GM12878 (cell line): ENCODE measurements around the gene PRKRA. TPM values are rescaled to one million over a fixed set of nuclear protein-coding genes. Genes with fewer than 3 reads are reported as not detected.
A peak's percentile ranks its signal among the peaks of the same experiment; 100 is the strongest.
"Not testable (repeated sequence)": the region's sequence is repeated elsewhere in the genome, so short reads cannot be mapped to it uniquely, and the experiment has no call there.

ENCODE experiments used
- ATAC-seq: fragments of 200-7000 bp; cut with Tn5 transposase; 3 replicates; pipeline ENCODE4 v1.9.1; 2020; ENCODE audit warnings: mild to moderate bottlenecking, moderate library complexity
- BruUV-seq: library from RNA; stranded (reverse); fragments of 400-500 nt; replicated peaks from 2 replicates; lab custom pipeline; 2021; lab: Mats Ljungman, UMichigan
- CTCF ChIA-PET: fragments of 300-600 bp; sonication (Branson Sonifier 250); formaldehyde crosslinking; extraction: SDS; loops from one replicate; lab custom pipeline; 2021; ENCODE audit warnings: inconsistent platforms; lab: Yijun Ruan, JAX
- POLR2A ChIA-PET: fragments of 350-600 bp; formaldehyde crosslinking; extraction: SDS; loops from one replicate; lab custom pipeline; 2021; ENCODE audit warnings: inconsistent platforms; lab: Charles Lee
- RAD21 ChIA-PET: fragments of 300-600 bp; sonication (Branson Sonifier 250); formaldehyde crosslinking; loops from one replicate; lab custom pipeline; 2023; ENCODE audit warnings: antibody characterized with exemption; ENCODE audit not compliant: unreplicated experiment; lab: Charles Lee
- SMC1A ChIA-PET: fragments of 300-600 bp; sonication (Branson Sonifier 250); formaldehyde crosslinking; loops from one replicate; lab custom pipeline; 2023; ENCODE audit not compliant: unreplicated experiment, uncharacterized antibody; lab: Charles Lee
- DNase-seq: peaks from one replicate; pipeline ENCODE4 v3.0.0-alpha.2; 2011; ENCODE audit warnings: low read depth, low spot score
- FAIRE-seq: peaks from 3 replicates; lab custom pipeline; 2011; peaks lifted over from hg19 to GRCh38; lab: Jason Lieb, UNC
- H2AFZ ChIP-seq: 2 replicates; pipeline ENCODE4 v1.6.0; 2011; ENCODE audit warnings: low read depth, low read length, control low read depth; ENCODE audit not compliant: control insufficient read depth
- H3K27ac ChIP-seq: 2 replicates; pipeline ENCODE4 v1.5.1; 2011; ENCODE audit warnings: control low read depth; ENCODE audit not compliant: control insufficient read depth, insufficient read depth
- H3K27me3 ChIP-seq, 2 experiments: replicated peaks in 1 of 2; 2 replicates each; pipeline versions ENCODE4 v1.6.0 to v1.6.1; 2011; ENCODE audit warnings: low read length in 1 of 2; ENCODE audit not compliant: control insufficient read depth in 2 of 2, insufficient read depth in 2 of 2
- H3K36me3 ChIP-seq, 2 experiments: 2 replicates each; pipeline ENCODE4 v1.5.1; 2011; ENCODE audit warnings: low read length in 1 of 2; ENCODE audit not compliant: control insufficient read depth in 2 of 2, insufficient read depth in 2 of 2
- H3K4me1 ChIP-seq: 2 replicates; pipeline ENCODE4 v1.6.1; 2011; ENCODE audit warnings: mild to moderate bottlenecking, low read length, moderate library complexity, mixed read lengths; ENCODE audit not compliant: control insufficient read depth, insufficient read depth
- H3K4me2 ChIP-seq: 2 replicates; pipeline ENCODE4 v1.6.0; 2011; ENCODE audit warnings: control low read depth; ENCODE audit not compliant: control insufficient read depth, insufficient read depth
- H3K4me3 ChIP-seq: fragments of 200-600 bp; sonication (generic); 2 replicates; pipeline ENCODE4 v1.5.1; 2016
- H3K79me2 ChIP-seq: 2 replicates; pipeline ENCODE4 v1.6.0; 2011; ENCODE audit warnings: low read length; ENCODE audit not compliant: control insufficient read depth, insufficient read depth
- H3K9ac ChIP-seq: 2 replicates; pipeline ENCODE4 v1.8.0; 2011; ENCODE audit warnings: low read length, control low read depth, mixed read lengths; ENCODE audit not compliant: control insufficient read depth, insufficient read depth
- H3K9me3 ChIP-seq: replicated peaks from 3 replicates; pipeline ENCODE4 v1.5.1; 2011; ENCODE audit warnings: mild to moderate bottlenecking, low read length; ENCODE audit not compliant: control insufficient read depth, insufficient read depth
- H4K20me1 ChIP-seq: 2 replicates; pipeline ENCODE4 v1.6.0; 2011; ENCODE audit not compliant: control insufficient read depth, insufficient read depth
- ZBTB33 ChIP-seq: fragments of 450-650 bp; IDR thresholded peaks from 2 replicates; pipeline ENCODE4 v1.6.1; 2017; ENCODE audit warnings: mild to moderate bottlenecking
- WGBS: methylation state at CpG from one replicate; pipeline ENCODE4 v1.1.6; 2016; ENCODE audit warnings: low lambda C conversion rate; ENCODE audit not compliant: insufficient replicate concordance, insufficient coverage; ENCODE audit errors: missing lambda C conversion rate; 5-methylcytosine and 5-hydroxymethylcytosine counted together
- in situ Hi-C: fragments of 300-500 bp; cut with MboI; formaldehyde crosslinking; loops from 9 replicates; pipeline ENCODE4 v1.14.3; 2018; ENCODE audit warnings: mixed read lengths
- intact Hi-C: fragments of 100-400 bp; cut with micrococcal nuclease; formaldehyde crosslinking; loops from one replicate; pipeline ENCODE4 v1.14.2; 2022; ENCODE audit not compliant: unreplicated experiment
- polyA plus RNA-seq, 11 experiments: library from polyadenylated mRNA; depleted of rRNA in 4 of 11; unstranded in 6 of 11; stranded (reverse) in 5 of 11; fragments of >200 nt; fragmentation: Nextera tagmentation in 4 of 11; fragmentation: Illumina TruSeq in 1 of 11; extraction: Ambion mirVana in 4 of 11; extraction: Trizol in 1 of 11; gene quantifications; 1 replicate in 1 of 11; 2 replicates in 10 of 11; pipeline versions ENCODE4 v1.2.1 to v1.2.3, GENCODE V29; 2011 to 2016; ENCODE audit warnings: inconsistent platforms in 2 of 11, missing spikeins in 2 of 11, low read depth in 1 of 11
- total RNA-seq, 4 experiments: library from RNA; depleted of rRNA in 3 of 4; stranded (reverse); fragments of >200 nt in 3 of 4; fragmentation: Illumina TruSeq in 1 of 4; extraction: Trizol in 1 of 4; gene quantifications; 2 replicates each; pipeline versions ENCODE4 v1.2.1 to v1.2.3, GENCODE V29; 2013 to 2021

The PRKRA gene
- total and polyA plus RNA-seq, 10 of the 15 experiments (the other 5 are each of a cell fraction or from before 2014, with no cell fraction given): 19.1 to 75.6 (median 51.7) TPM

GRCh38 chr2:178412453-178412852, 38.5 kb downstream of the PRKRA start:
- FAIRE-seq: not testable (repeated sequence)

More at GRCh38 chr2:178412453-178412852, 38.5 kb downstream of the PRKRA start:
- H2AFZ ChIP-seq, H3K27ac ChIP-seq, intact Hi-C loops, DNase-seq, ATAC-seq, H4K20me1 ChIP-seq, H3K9me3 ChIP-seq, in situ Hi-C loops, BruUV-seq, H3K36me3 ChIP-seq, H3K4me3 ChIP-seq, H3K27me3 ChIP-seq, H3K4me1 ChIP-seq: not testable (repeated sequence)
- Histone ChIP-seq H3K4me2 (peak overlapping the region; percentile 28), H3K9ac (peak overlapping the region; percentile 95; the same call in 1 of the 2 replicates), H3K79me2 (peaks cover 23% of the 10 kb centered on the region)
- ChIA-PET POLR2A (interaction anchor here (1.4 to 5.1 kb wide), 3 partner anchors 8 to 19 kb away, joined by 4 to 64 read pairs (median 8); no protein-coding TSS in a partner anchor), SMC1A (interaction anchor here (0.6 to 10.6 kb wide), 3 partner anchors 14 to 632 kb away, joined by 3 to 454 read pairs (median 24); partner anchors contain the start of genes PJVK and PRKRA), CTCF (interaction anchor here (5.1 to 12.4 kb wide), 3 partner anchors 14 to 300 kb away, joined by 41 to 702 read pairs (median 101); partner anchors contain the start of genes PJVK, PRKRA and RBM45), RAD21 (interaction anchor here (1.2 to 8.3 kb wide), 7 partner anchors 9 to 300 kb away, joined by 3 to 162 read pairs (median 5); partner anchors contain the start of genes PJVK, PRKRA and RBM45)
- 96% methylated on average over 8 of the region's 8 CpGs for WGBS
- TF ChIP-seq ZBTB33: peak; percentile 80; the same call in 1 of the 2 replicates
